ENCODE data around the gene P2RY2.
"Not testable (repeated sequence)": the region's sequence is repeated elsewhere in the genome, so short reads cannot be mapped to it uniquely, and the experiment has no call there.

The P2RY2 gene

GRCh38 chr11:73270016-73270854 lies 52.2 kb downstream of the P2RY2 start:
- DNase-seq, result no peak

DNA sequence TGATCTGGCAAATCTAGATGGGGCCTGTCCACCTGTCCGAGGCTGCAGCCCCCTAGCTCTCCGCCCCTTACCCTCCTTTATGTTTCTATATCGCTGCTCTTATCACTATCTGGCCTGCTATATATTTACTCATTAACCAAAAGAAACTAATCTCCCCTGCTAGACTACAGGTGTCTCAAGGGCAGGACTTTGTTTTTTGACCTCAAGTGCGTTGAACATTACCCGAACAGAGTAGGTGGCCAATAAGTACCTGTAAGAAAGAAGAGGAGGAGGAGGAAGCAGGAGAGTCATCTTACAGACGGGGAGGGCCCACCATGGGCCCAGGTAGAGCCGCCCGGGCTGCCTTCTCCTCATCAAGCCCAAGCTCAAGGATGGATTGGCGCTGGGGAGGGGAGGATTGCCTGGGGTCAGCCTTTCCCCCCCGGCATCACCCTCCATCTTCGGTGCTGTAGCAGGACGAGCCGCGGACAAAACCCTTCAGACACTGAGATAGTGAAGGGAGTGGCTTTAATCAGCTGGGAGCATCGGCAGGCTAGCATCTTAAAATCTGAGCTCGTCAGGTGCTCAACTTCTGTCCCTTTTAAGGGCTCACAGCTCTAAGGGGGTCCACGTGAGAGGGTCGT lies 52.9 kb downstream of the P2RY2 start:
- DNase-seq, result no peak

DNA sequence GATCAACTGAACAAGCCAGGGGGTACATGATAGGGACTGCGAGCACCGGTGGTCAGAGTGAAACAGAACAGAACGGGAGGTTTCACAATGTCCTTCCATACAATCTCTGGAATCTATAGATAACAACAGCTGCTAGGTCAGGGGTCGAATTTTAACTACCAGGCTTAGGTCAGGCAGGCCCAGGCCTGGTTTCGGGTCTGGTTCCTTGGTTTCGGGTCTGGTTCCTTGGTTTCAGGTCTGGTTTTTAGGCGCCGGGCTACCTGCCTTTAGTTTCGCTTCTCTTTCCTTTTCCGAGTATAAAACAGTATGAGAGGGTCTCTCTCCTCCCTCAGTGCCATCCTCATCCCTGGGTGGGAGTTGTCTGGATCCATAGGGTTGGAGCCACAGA lies 53.4 kb downstream of the P2RY2 start:
- DNase-seq, result not testable (repeated sequence)

GRCh38 chr11:73271936-73272679 lies 54.0 kb downstream of the P2RY2 start, which contains the start of gene P2RY6:
Gene P2RY6, plus strand, starts transcription at chr11:73272338. Its CDS starts 24,181 bp downstream, at chr11:73296519.
- no peak for DNase-seq

DNA sequence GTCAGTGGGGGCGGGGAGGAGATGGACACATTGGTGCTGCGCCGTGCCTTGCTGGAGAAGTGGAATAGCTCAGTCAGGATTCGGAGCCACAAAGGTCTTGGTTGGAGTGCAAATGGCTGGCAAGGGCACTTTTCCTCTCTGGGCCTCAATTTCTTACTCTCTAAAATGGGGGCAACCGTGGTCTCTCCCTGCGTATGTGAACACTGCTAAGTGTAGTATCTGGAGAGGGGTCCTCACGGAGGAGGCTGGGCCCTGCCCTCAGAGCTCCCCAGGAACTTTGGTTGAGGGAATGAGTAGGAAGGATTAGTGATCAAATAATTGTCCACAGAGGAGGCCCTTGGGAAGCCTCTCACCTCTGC lies 54.6 kb downstream of the P2RY2 start:
- DNase-seq, result no peak

GRCh38 chr11:73273222-73273895 lies 55.3 kb downstream of the P2RY2 start:
- DNase-seq, result no peak

- DNase-seq, result not testable (repeated sequence)
Observed at GRCh38 chr11:73274191-73274590, 56.1 kb downstream of the P2RY2 start.

GRCh38 chr11:73274722-73275380 lies 56.8 kb downstream of the P2RY2 start:
- no peak for DNase-seq

- no peak for DNase-seq
Observed at GRCh38 chr11:73275381-73275750, 57.3 kb downstream of the P2RY2 start.

DNA sequence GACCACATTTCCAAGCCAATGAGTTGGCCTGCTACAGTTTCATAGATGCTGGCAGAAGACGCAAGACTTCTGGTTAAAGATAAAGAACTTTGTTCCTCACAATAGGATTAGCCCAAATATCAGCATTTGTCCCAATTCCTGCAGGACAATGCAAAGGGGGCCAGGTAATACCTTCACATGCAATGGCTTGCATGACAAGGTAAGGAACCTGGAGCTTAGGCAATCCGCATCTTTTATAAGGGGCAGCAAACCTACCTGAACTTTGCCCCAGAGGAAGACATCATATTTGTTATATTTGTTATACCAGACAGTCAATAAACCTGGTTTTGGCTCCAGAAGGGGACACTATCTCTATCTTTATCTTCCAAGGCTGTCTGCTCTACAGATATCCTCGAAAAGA lies 59.4 kb downstream of the P2RY2 start:
- DNase-seq, result no peak

GRCh38 chr11:73280626-73281025 lies 62.5 kb downstream of the P2RY2 start:
- DNase-seq, result no peak

DNA sequence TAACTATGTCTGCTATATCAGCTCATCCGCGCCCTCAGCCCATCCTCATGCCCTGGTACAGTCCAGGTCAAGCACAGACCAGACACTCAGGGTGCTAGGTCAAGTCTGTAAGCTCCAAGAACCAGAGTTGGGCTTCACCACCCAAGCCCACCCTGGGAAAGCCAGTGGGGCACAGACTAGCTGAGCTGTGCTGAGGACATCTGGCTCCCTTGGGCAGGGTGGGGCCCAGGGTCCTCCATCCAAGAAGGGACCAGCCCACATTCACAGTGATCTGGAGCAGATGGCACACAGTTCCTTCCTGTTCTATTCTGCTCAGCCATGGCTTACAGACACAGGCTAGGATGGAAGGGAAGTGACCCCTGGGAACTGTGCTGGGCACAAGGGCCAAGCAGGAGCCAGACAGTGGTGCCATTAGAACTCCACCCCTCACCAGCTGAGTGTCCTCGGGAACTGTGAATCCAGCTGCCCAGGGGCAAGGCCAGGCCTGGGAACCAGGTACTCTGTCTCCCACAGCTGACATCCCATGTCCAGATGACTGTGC lies 63.2 kb downstream of the P2RY2 start:
- DNase-seq, result no peak

DNA sequence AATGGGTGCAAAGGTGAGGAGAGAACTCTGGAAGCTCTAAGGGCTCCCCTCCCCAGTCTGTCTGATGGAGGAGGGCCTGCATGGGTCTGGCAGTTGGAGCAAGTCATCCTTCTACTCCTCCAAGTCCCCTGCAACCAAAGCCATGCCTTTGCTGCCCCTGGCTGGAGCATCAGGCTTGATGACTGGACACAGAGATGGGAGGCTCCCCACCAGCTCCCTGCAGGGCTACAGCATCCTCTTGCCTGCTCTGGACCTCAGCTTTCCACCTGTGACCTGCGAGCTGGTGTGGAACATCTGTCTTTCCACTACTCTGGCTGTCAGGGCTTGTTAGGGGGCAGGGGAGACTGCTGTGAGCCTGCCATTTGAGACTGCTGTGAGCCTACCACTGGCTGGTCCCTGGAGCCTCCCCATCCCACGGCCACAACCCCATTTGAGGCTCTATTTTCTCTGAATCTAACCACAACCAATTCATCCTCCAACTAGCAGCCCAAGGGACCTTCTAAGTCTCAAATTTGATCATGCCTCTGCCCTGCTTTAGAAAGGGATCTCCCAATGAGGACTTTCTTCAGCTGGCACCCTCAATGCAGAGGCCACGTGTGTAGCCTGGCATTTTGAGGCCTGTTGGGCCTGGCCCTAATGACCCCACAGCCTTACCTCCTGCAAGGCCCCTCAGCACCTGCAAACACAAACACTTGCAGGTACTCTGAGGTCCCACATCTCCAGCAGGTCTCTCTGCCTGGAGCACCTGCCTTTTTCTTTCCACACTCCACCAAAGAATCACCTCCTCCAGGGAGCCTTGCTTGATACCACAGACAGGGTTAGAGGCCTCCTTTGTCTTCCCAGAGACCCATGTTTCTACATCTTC lies 63.9 kb downstream of the P2RY2 start:
- DNase-seq, result no peak

DNA sequence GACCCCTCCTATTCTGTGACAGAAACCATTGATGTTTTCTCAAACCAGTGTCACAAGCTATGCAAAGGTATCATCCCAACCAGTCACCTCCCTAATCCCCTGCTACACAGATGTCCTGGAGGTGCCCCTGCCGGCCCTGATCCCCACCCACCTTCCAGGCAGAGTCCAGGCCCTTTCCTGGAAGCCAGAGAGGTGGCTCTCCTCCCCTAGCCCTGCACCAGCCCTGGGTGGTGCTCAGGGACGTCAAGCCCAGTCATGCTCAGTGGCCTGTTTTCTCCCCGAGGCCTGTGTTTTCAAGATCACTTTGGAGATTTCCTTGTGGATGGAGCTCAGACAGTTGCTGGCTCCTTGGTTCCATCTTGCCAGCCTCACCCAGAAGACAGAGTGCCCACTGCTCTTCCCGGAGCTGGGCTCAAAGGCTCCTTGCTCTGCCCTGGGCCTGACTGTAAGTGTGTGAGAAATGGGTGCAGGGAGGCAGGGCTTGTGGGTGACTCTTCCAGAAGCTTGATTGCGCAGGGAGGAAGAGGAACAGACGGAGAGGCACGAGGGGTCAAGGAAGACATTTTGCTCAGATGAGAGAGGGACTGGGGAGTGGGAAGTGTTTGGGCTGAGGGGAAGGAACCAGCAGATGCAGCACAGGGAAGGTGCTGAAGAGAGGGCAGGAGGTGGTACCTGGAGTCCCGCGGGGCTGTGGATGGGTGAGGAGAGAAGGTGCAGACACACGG lies 65.4 kb downstream of the P2RY2 start:
- no peak for DNase-seq

DNA sequence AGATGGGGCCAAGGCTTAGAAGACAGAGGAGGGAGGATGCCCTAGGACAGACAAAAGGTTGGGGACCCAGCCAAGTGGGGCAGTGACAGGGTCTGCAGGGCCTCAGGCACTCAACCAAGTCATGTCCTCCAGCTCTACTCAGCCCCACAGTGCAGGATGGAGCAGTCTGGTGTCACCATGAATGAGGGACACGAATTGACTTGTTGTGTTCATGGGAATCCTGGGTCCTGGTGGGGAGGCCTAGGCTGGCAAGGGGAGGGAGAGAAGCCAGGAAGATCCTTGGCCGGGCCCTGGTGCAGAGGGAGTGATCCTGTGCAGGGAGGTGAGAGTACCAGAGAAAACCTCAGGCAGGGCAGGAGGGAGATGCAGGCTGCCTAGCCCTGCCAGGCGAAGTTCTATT lies 66.0 kb downstream of the P2RY2 start:
- DNase-seq, result no peak

- DNase-seq, result no peak
Observed at GRCh38 chr11:73285721-73286120, 67.6 kb downstream of the P2RY2 start.

Data from activated CD4-positive, alpha-beta T cell treated with anti-CD3 and anti-CD28 coated beads for 4 hours (primary cell).